PC-3 (cell line): ENCODE measurements around the gene STK25.

Experiments used
- EZH2 ChIP-seq: fragments of 300-600 bp; sonication (generic); IDR thresholded peaks from one replicate; pipeline ENCODE4 v1.6.1; 2017; ENCODE audit warnings: antibody characterized with exemption, mild to moderate bottlenecking, low read length; ENCODE audit not compliant: unreplicated experiment
- EZH2phosphoT487 ChIP-seq: fragments of 300-600 bp; sonication (generic); IDR thresholded peaks from 2 replicates; pipeline ENCODE4 v1.6.1; 2018; ENCODE audit warnings: mild to moderate bottlenecking, antibody characterized with exemption, low read length, borderline replicate concordance
- TF ChIP-seq, protein P1 (sequence below): fragments of 300-600 bp; sonication (generic); conservative IDR thresholded peaks from 2 replicates; pipeline ENCODE4 v1.5.1; 2017; ENCODE audit warnings: antibody characterized with exemption, low read depth, mild to moderate bottlenecking, low read length

DNA sequence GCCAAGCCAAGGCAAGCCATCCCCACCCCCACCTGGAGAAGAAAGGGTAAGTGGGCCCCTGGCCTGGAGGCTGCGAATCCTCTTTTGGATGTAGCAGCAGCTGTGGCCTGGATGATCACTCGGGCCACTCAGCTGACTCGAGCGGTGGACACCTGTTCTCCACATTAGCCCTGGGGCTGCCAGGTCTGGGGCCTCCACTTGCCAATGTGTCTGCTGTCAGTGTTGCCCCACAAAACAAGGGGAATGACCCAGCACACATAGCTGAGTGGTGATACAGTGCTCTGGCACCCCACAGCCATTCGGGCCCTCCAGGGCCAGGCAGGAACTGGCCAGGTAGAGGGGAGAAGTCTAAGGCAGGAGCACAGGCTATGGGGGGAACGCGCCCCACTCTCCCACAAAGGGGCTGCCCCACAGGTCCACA is 2.6 kb downstream of the STK25 start:
- TF ChIP-seq, protein P1, sequence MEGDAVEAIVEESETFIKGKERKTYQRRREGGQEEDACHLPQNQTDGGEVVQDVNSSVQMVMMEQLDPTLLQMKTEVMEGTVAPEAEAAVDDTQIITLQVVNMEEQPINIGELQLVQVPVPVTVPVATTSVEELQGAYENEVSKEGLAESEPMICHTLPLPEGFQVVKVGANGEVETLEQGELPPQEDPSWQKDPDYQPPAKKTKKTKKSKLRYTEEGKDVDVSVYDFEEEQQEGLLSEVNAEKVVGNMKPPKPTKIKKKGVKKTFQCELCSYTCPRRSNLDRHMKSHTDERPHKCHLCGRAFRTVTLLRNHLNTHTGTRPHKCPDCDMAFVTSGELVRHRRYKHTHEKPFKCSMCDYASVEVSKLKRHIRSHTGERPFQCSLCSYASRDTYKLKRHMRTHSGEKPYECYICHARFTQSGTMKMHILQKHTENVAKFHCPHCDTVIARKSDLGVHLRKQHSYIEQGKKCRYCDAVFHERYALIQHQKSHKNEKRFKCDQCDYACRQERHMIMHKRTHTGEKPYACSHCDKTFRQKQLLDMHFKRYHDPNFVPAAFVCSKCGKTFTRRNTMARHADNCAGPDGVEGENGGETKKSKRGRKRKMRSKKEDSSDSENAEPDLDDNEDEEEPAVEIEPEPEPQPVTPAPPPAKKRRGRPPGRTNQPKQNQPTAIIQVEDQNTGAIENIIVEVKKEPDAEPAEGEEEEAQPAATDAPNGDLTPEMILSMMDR, result no peak
- TF ChIP-seq EZH2phosphoT487, result no peak
- no peak for TF ChIP-seq EZH2
